Large intestine (tissue), 3 donors: ENCODE results near the gene UBE4A. TPM values are rescaled to one million over a fixed set of nuclear protein-coding genes. Genes with fewer than 3 reads are reported as not detected.

Experiments
- DNase-seq, 2 donors: peaks; one replicate each; pipeline versions ENCODE4 v3.0.0 to v3.0.0-alpha.2; 2013
- H3K27ac ChIP-seq: one replicate; pipeline ENCODE4 v1.5.1; 2013; ENCODE audit warnings: low read length
- H3K27me3 ChIP-seq: 2 replicates; pipeline ENCODE4 v1.6.1; 2013; ENCODE audit warnings: low read length; ENCODE audit not compliant: control insufficient read depth, insufficient read depth
- H3K36me3 ChIP-seq: 2 replicates; pipeline ENCODE4 v1.6.1; 2013; ENCODE audit warnings: low read length; ENCODE audit not compliant: control insufficient read depth, insufficient read depth
- H3K4me1 ChIP-seq: one replicate; pipeline ENCODE4 v1.6.1; 2013; ENCODE audit warnings: low read length; ENCODE audit not compliant: control insufficient read depth, insufficient read depth
- H3K4me3 ChIP-seq: one replicate; pipeline ENCODE4 v1.5.1; 2013; ENCODE audit warnings: low read length
- H3K9me3 ChIP-seq: one replicate; pipeline ENCODE4 v1.6.1; 2013; ENCODE audit warnings: mild to moderate bottlenecking, low read depth, low read length, moderate library complexity; ENCODE audit not compliant: control insufficient read depth
- WGBS: methylation state at CpG from one replicate; pipeline ENCODE4 v1.1.5; 2013; ENCODE audit warnings: low lambda C conversion rate; ENCODE audit not compliant: insufficient coverage; 5-methylcytosine and 5-hydroxymethylcytosine counted together
- polyA plus RNA-seq: library from polyadenylated mRNA; unstranded; fragments of 120-200 nt; gene quantifications from one replicate; pipeline ENCODE4 v1.2.1, GENCODE V29; 2013

The UBE4A gene
- polyA plus RNA-seq, 1 donor, result 39.6 TPM

DNA sequence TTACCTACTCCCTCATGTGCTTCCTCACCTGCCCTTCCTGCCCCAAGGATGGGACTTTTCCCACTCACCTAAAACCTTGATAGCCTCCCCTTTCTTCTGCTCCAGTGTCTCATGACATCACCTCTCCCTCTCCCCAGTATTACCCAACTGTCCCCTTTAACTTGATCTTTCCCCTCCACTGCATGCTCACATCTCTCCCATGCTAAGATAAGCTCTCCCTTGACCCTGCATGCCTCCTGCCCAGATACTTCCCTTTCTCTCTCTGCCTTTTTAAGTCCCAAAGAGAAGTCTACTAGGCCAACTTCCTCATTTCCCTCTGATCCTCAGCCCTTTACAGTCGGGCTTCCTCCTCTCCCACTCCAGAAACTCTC lies 40.1 kb upstream of the UBE4A start:
- no peak overlapping the region for H3K27ac ChIP-seq
- peak in 1 of 2 donors; percentile 10 for DNase-seq
- H3K9me3 ChIP-seq, result no peaks in the 10 kb centered on the region
- no peak overlapping the region for H3K4me3 ChIP-seq
- H3K36me3 ChIP-seq, result no peaks in the 10 kb centered on the region
- H3K27me3 ChIP-seq, result no peaks in the 10 kb centered on the region
- no CpG with 5 or more reads among the region's 1 CpG for WGBS
- H3K4me1 ChIP-seq, result peaks cover 28% of the 10 kb centered on the region

DNA sequence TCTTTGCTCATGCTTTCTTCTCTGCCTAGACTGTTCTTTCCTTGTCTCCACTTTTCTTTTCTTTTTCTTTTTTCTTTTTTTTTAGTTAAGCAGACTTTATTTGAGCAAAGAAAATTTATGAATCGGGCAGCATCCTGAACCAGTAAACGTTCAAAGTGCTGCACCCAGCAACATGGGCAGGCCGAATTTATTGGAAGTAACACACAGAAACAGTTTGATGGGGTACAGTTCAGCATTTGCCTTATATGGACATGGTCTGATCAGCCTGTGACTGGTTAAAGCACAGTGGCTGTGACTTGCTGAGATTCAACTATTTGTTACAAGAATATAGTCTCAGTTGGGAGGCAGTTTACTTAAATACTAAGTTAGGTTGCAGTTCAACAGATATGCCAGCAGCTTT lies 38.9 kb upstream of the UBE4A start:
- Histone ChIP-seq H3K4me1 (peaks cover 17% of the 10 kb centered on the region), H3K36me3 (no peaks in the 10 kb centered on the region), H3K27me3 (no peaks in the 10 kb centered on the region), H3K4me3 (no peak overlapping the region), H3K27ac (no peak overlapping the region), H3K9me3 (no peaks in the 10 kb centered on the region)
- WGBS, result 100% methylated on average over 2 of the region's 3 CpGs
- DNase-seq, result no peak

DNA sequence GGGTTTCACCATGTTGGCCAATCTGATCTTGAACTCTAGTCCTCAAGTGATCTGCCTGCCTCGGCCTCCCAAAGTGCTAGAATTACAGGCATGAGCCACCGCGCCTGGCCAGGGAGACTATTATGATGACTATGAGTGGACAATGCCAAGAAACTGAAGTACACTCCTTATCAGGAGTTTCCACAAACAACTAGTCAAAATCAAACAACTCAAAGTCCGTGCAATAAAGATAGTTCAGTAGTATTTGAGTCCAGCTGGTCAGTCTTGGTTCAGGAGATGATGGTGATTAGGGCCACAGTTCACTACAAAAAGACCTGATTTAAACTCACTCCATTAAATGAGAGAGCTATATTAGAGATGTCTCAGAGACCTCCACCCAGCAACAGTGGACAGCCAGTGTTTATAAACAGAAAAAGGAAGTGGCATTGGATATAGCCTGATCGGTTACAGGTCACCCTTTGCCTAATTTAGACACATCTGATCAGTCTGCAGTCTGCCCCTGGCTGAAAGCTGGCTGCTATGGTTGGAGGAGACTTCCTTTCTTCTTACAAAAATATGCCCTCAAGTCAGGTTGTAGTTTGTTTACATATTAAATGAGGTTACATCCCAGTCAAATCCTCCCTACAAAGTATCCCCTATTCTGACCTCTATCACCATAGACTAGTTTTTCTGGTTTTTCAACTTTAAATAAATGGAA lies 37.9 kb upstream of the UBE4A start:
- WGBS, result no CpG with 5 or more reads among the region's 5 CpGs
- DNase-seq, result peak; percentile 58 to 69
- H3K4me1 ChIP-seq, result peaks cover 16% of the 10 kb centered on the region
- no peaks in the 10 kb centered on the region for H3K9me3 ChIP-seq
- H3K36me3 ChIP-seq, result no peaks in the 10 kb centered on the region
- peak overlapping the region; percentile 38 for H3K27ac ChIP-seq
- H3K4me3 ChIP-seq, result no peak overlapping the region
- no peaks in the 10 kb centered on the region for H3K27me3 ChIP-seq

DNA sequence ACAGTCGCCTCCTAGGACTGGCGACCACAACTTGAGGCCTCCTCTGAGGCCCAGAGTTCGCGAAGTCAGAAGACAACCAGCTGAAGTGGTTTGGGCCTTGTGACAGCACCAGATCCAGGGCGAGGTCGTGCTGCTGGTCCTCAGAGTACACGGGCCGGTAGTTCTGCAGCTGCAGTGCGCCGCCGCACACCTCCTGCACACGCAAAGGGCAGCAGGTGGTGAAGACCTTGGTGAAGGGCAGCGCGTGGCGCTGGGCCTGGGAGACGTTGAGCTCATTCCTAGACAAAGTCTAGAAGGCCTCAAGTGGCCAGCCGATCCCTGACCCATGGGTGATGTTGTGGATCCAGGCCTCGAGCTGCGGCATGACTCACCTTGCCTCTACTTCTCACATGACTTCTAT lies 36.7 kb upstream of the UBE4A start:
- H3K27ac ChIP-seq, result no peak overlapping the region

DNA sequence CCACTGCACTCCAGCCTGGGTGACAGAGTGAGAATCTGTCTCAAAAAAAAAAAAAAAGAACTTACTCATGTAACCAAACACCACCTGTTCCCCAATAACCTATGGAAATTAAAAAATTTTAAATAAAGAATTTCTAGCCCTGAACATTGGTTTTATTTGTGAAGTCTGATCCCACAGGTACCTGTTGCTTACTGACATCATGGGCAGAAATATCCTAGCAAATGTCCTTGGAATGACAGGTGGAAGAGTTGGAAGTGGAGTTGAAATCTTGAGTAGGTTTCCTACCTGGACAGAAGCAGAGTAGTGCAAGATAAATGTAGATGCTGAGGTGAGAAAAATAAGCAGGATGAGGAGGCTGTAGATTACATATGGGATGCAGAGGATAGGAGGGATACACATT lies 34.1 kb upstream of the UBE4A start:
- Histone ChIP-seq H3K4me1 (peaks cover 11% of the 10 kb centered on the region), H3K36me3 (no peaks in the 10 kb centered on the region), H3K27me3 (no peaks in the 10 kb centered on the region), H3K4me3 (no peak overlapping the region), H3K9me3 (no peaks in the 10 kb centered on the region), H3K27ac (no peak overlapping the region)
- no peak for DNase-seq

More for the DNA sequence above, 36.7 kb upstream of the UBE4A start:
- DNase-seq, result no peak
- Histone ChIP-seq H3K9me3 (no peaks in the 10 kb centered on the region), H3K27me3 (no peaks in the 10 kb centered on the region), H3K36me3 (no peaks in the 10 kb centered on the region), H3K4me3 (no peak overlapping the region), H3K4me1 (peaks cover 16% of the 10 kb centered on the region)
- no CpG with 5 or more reads among the region's 19 CpGs for WGBS

DNA sequence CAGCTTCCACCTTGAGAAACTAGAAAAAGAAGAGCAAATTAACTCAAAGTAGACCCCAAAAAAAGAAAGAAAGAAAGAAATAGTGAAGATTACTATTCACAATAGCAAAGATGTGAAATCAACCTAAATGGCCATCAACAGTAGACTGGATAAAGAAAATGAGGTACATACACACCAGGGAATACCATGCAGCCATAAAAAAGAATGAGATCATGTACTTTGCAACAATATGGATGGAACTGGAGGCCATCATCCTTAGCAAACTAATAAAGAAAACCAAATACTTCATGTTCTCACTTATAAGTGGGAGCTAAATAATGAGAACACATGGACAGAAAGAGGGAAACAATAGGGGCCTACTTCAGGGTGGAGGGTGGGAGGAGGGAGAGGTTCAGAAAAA lies 30.7 kb upstream of the UBE4A start:
- no peaks in the 10 kb centered on the region for H3K36me3 ChIP-seq
- no peak overlapping the region for H3K27ac ChIP-seq

DNA sequence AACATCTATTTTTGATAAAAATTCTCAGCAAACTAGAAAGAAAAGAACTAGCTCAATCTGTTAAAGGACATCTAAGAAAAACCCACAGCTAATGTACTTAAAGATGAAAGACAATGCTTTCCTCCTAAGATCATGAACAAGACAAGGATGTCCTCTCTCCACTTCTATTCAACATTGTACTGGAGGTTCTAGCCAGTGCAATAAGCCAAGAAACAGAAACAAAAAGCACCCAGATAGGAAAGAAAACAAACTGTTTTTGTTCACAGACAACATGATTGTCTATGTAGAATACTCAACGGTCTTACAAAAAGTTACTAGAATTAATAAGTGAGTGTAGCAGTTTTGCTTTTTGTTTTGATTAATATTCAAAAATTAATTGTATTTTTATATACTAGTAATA lies 24.7 kb upstream of the UBE4A start:
- Histone ChIP-seq H3K36me3 (no peaks in the 10 kb centered on the region), H3K27ac (no peak overlapping the region), H3K4me3 (no peak overlapping the region), H3K9me3 (peaks cover 7% of the 10 kb centered on the region), H3K4me1 (peaks cover 10% of the 10 kb centered on the region), H3K27me3 (no peaks in the 10 kb centered on the region)
- WGBS, result 100% methylated on average over 1 of the region's 1 CpG
- DNase-seq, result no peak

More for the DNA sequence above, 30.7 kb upstream of the UBE4A start:
- H3K4me1 ChIP-seq, result no peaks in the 10 kb centered on the region
- H3K27me3 ChIP-seq, result no peaks in the 10 kb centered on the region
- no peak for DNase-seq
- H3K4me3 ChIP-seq, result no peak overlapping the region
- H3K9me3 ChIP-seq, result peaks cover 7% of the 10 kb centered on the region

DNA sequence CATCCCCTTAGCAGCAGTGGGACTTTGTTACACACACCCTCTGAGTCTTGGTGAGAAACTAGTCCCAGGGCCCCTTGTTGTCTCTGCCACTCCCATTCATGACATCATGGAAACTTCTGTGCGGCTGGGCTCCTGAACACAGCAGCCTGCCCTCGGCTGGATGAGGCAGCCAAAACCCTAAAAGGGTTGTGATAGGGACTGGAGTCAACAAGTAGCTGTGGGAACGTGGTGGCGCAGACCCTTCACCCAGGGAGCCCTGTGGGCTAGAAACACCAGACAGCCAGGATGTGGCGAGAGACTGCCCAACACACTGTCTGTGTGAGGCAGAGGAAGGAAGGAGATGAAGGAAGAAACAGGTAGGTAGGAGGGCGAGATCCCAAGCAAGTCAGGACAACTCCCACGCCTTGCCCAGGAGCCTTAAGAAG lies 20.8 kb upstream of the UBE4A start:
- no peak overlapping the region for H3K27ac ChIP-seq
- no peak overlapping the region for H3K4me3 ChIP-seq
- peak; percentile 82 to 90 for DNase-seq
- H3K27me3 ChIP-seq, result no peaks in the 10 kb centered on the region
- H3K36me3 ChIP-seq, result no peaks in the 10 kb centered on the region
- H3K4me1 ChIP-seq, result peaks cover 10% of the 10 kb centered on the region
- no peaks in the 10 kb centered on the region for H3K9me3 ChIP-seq
- no CpG with 5 or more reads among the region's 7 CpGs for WGBS

DNA sequence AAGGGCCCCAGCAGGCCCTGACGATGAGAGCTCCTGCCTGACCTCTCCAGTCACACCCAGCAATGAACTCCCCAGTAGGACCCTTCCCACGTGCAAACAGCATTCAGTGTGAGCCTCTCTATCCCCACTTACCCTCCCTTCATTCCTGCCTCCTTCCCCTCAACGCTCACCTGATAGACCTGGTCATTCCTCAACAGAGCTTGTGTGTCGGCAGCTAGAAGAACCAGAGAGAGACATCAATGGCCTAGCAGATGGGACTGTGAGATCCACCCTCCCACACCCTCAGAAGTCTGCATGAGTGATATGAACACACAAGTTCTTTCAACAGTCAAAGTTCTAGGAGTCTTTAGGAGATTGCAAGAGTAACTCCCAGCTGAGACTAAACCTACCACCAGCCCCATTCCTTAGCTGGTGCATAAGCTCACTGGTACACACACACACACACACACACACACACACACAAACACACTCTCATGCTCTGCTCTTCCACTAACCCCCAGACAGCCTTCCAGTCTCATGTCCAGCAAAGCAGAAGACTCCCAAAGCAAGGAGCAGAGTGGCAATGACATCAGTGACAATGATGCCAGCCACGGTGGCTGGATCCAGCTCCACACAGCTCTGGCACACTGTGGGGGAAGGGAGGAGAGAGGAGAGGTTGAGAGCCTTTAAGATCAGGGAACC lies 20.0 kb upstream of the UBE4A start:
- no peak overlapping the region for H3K27ac ChIP-seq
- no peaks in the 10 kb centered on the region for H3K36me3 ChIP-seq
- WGBS, result no CpG with 5 or more reads among the region's 5 CpGs
- H3K27me3 ChIP-seq, result no peaks in the 10 kb centered on the region
- no peak overlapping the region for H3K4me3 ChIP-seq
- peaks cover 10% of the 10 kb centered on the region for H3K4me1 ChIP-seq
- DNase-seq, result no peak
- no peaks in the 10 kb centered on the region for H3K9me3 ChIP-seq

DNA sequence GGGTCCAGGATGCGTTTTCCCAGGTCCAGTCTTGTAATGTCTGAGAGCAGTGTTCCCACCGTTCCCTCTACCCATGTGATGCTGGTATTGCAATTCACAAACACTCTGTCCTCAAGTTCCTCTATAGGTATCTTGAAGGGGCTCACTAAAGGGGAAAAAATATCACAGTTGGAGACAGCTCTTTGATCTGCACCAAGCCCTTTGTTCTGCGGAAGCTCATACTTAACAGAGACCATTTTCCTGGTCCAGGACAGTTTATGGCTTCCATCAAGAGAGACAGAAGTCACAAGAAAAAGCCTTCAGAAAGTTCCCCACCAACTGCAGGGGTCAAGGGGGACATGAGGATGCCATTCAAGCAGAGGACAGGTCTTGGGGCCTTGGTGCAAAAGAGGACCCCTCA lies 19.0 kb upstream of the UBE4A start:
- no peak overlapping the region for H3K4me3 ChIP-seq

DNA sequence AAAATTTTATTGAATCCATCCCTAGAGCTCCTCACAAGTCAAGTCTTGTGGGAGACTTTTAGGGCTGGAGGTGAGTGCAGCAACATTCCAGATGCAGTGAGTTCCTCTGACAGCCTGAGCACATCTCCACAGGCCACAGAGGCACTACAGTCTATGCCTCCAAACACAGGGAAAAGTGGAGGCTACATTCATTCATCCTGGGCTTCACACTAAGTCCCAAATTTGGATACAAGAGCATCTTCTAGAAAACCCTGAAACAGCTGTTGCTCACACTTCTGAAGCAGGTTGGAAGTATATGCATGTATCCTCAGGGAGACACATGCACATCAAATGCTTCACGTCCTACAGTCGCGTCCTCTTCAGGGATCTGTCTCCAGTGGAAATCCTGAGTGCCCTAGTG lies 18.1 kb upstream of the UBE4A start:
- no peak for DNase-seq
- Histone ChIP-seq H3K9me3 (no peaks in the 10 kb centered on the region), H3K4me1 (peaks cover 10% of the 10 kb centered on the region), H3K27me3 (peaks cover 2% of the 10 kb centered on the region), H3K36me3 (no peaks in the 10 kb centered on the region), H3K27ac (no peak overlapping the region), H3K4me3 (no peak overlapping the region)
- no CpG with 5 or more reads among the region's 3 CpGs for WGBS

More for the DNA sequence above, 19.0 kb upstream of the UBE4A start:
- no peak for DNase-seq
- Histone ChIP-seq H3K36me3 (no peaks in the 10 kb centered on the region), H3K27ac (no peak overlapping the region), H3K4me1 (peaks cover 10% of the 10 kb centered on the region), H3K9me3 (no peaks in the 10 kb centered on the region), H3K27me3 (no peaks in the 10 kb centered on the region)
- no CpG with 5 or more reads among the region's 3 CpGs for WGBS
